HCT116 (cell line): Measurements from ENCODE around the gene CEACAM5. TPM values are rescaled to one million over a fixed set of nuclear protein-coding genes. Genes with fewer than 3 reads are reported as not detected.
"Not testable (repeated sequence)": the region's sequence is repeated elsewhere in the genome, so short reads cannot be mapped to it uniquely, and the experiment has no call there.

Experiments
- ATAC-seq: fragments of 200-7000 bp; cut with Tn5 transposase; 2 replicates; pipeline ENCODE4 v1.9.1; 2020; ENCODE audit warnings: mild to moderate bottlenecking, moderate library complexity
- BruUV-seq: library from RNA; stranded (reverse); fragments of 400-500 nt; replicated peaks from 2 replicates; lab custom pipeline; 2021; lab: Mats Ljungman, UMichigan
- CTCF ChIA-PET: fragments of 300-600 bp; sonication (Branson Sonifier 250); formaldehyde crosslinking; loops from one replicate; lab custom pipeline; 2021; ENCODE audit warnings: antibody characterized with exemption; lab: Charles Lee
- POLR2A ChIA-PET: fragments of 300-600, 350-600 bp; sonication (Branson Sonifier 250); formaldehyde crosslinking; loops from one replicate; lab custom pipeline; 2021; ENCODE audit warnings: antibody characterized with exemption; lab: Charles Lee
- RAD21 ChIA-PET, 2 experiments: fragments of 300-600 bp; sonication (Branson Sonifier 250); formaldehyde crosslinking; loops; one replicate each; lab custom pipeline; 2023; ENCODE audit warnings: low total read pairs in 2 of 2; ENCODE audit not compliant: uncharacterized antibody in 2 of 2, unreplicated experiment in 2 of 2, low non-redundant PET in 1 of 2; lab: Charles Lee
- DNase-seq: peaks from one replicate; pipeline ENCODE4 v3.0.0-alpha.2; 2010; ENCODE audit warnings: low read depth, low spot score
- H2AFZ ChIP-seq: fragments of 200-600 bp; shearing (Covaris generic), sonication (generic); 2 replicates; pipeline ENCODE4 v1.6.1; 2017; ENCODE audit warnings: low read depth, mixed run types, mixed read lengths, antibody characterized with exemption, low read length; ENCODE audit not compliant: poor library complexity, severe bottlenecking
- H3K27ac ChIP-seq: 2 replicates; pipeline ENCODE4 v1.5.1; 2012; ENCODE audit warnings: low read depth, low read length
- H3K27me3 ChIP-seq: fragments of 200-600 bp; sonication (generic); 2 replicates; pipeline ENCODE4 v1.6.1; 2016; ENCODE audit warnings: mixed run types, low read length, mixed read lengths; ENCODE audit not compliant: insufficient read depth
- H3K36me3 ChIP-seq, 2 experiments: fragments of 200-500 bp in 1 of 2; fragments of 200-600 bp in 1 of 2; sonication (Bioruptor generic) in 1 of 2; sonication (generic) in 1 of 2; 2 replicates each; pipeline versions ENCODE4 v1.5.1 to v1.6.1; 2014 to 2016; ENCODE audit warnings: low read length in 2 of 2, inconsistent platforms in 1 of 2, mixed read lengths in 1 of 2, mixed run types in 1 of 2; ENCODE audit not compliant: insufficient read depth in 2 of 2, control insufficient read depth in 1 of 2
- H3K4me1 ChIP-seq, 2 experiments: fragments of 200-600 bp in 1 of 2; sonication (generic) in 1 of 2; 2 replicates each; pipeline versions ENCODE4 v1.5.1 to v1.6.1; 2012 to 2017; ENCODE audit warnings: low read length in 2 of 2, inconsistent platforms in 1 of 2, mild to moderate bottlenecking in 1 of 2, mixed read lengths in 1 of 2, mixed run types in 1 of 2, moderate library complexity in 1 of 2; ENCODE audit not compliant: insufficient read depth in 2 of 2, control insufficient read depth in 1 of 2
- H3K4me2 ChIP-seq: fragments of 200-600 bp; sonication (generic); 2 replicates; pipeline ENCODE4 v1.6.1; 2017; ENCODE audit warnings: mixed run types, low read length, mixed read lengths
- H3K4me3 ChIP-seq, 2 experiments: fragments of 200-600 bp in 1 of 2; sonication (generic) in 1 of 2; replicated peaks in 1 of 2; 2 replicates each; pipeline ENCODE4 v1.5.1; 2011 to 2016; ENCODE audit warnings: low read length in 2 of 2, control low read depth in 1 of 2, low read depth in 1 of 2, mild to moderate bottlenecking in 1 of 2, mixed read lengths in 1 of 2, mixed run types in 1 of 2
- H3K79me2 ChIP-seq: fragments of 200-600 bp; sonication (generic); 2 replicates; pipeline ENCODE4 v1.6.1; 2017; ENCODE audit warnings: mild to moderate bottlenecking, mixed run types, low read length, moderate library complexity, mixed read lengths; ENCODE audit not compliant: insufficient read depth
- H3K9ac ChIP-seq: fragments of 200-600 bp; sonication (generic); 2 replicates; pipeline ENCODE4 v1.6.1; 2016; ENCODE audit warnings: low read length, mixed read lengths
- H3K9me2 ChIP-seq: fragments of 200-600 bp; sonication (generic), shearing (Covaris generic); 2 replicates; pipeline ENCODE4 v1.6.1; 2017; ENCODE audit warnings: mixed run types, mild to moderate bottlenecking, moderate library complexity; ENCODE audit not compliant: insufficient read depth
- H3K9me3 ChIP-seq, 2 experiments: fragments of 200-500 bp in 1 of 2; fragments of 200-600 bp in 1 of 2; sonication (Bioruptor generic) in 1 of 2; sonication (generic) in 1 of 2; 2 replicates each; pipeline ENCODE4 v1.6.1; 2014 to 2017; ENCODE audit warnings: low read length in 2 of 2, mixed read lengths in 2 of 2, inconsistent platforms in 1 of 2, low read depth in 1 of 2, mild to moderate bottlenecking in 1 of 2, mixed run types in 1 of 2, moderate library complexity in 1 of 2; ENCODE audit not compliant: control insufficient read depth in 1 of 2, insufficient read depth in 1 of 2
- H4K20me1 ChIP-seq: fragments of 200-600 bp; sonication (generic), shearing (Covaris generic); 2 replicates; pipeline ENCODE4 v1.6.1; 2017; ENCODE audit warnings: mixed run types, mild to moderate bottlenecking, moderate library complexity; ENCODE audit not compliant: insufficient read depth
- EZH2phosphoT487 ChIP-seq: fragments of 200-600 bp; IDR thresholded peaks from 2 replicates; pipeline ENCODE4 v1.6.1; 2018; ENCODE audit warnings: antibody characterized with exemption, borderline replicate concordance
- RAD21 ChIP-seq: IDR thresholded peaks from 2 replicates; pipeline ENCODE4 v1.6.1; 2012; ENCODE audit warnings: low read depth, mild to moderate bottlenecking
- intact Hi-C: fragments of 100-400 bp; cut with micrococcal nuclease; formaldehyde crosslinking; loops from 2 replicates; pipeline ENCODE4 v1.10.0; 2022
- total RNA-seq: library from RNA; stranded (reverse); gene quantifications from one replicate; pipeline ENCODE4 v1.2.1, GENCODE V29; 2021; ENCODE audit not compliant: unreplicated experiment
- TF ChIP-seq, protein P1 (sequence below), 3 experiments: fragments of 200-600 bp in 1 of 3; sonication (generic) in 1 of 3; IDR thresholded peaks in 2 of 3; conservative IDR thresholded peaks in 1 of 3; 2 replicates each; pipeline ENCODE4 v1.5.1; 2012 to 2017; ENCODE audit warnings: low read depth in 2 of 3, low read length in 2 of 3, antibody characterized with exemption in 1 of 3, borderline replicate concordance in 1 of 3, control low read depth in 1 of 3, mild to moderate bottlenecking in 1 of 3, mixed read lengths in 1 of 3, mixed run types in 1 of 3, moderate library complexity in 1 of 3; ENCODE audit not compliant: insufficient read depth in 1 of 3

Gene CEACAM5
- total RNA-seq, 1 experiment from 2014 or later: 0.22 TPM

DNA sequence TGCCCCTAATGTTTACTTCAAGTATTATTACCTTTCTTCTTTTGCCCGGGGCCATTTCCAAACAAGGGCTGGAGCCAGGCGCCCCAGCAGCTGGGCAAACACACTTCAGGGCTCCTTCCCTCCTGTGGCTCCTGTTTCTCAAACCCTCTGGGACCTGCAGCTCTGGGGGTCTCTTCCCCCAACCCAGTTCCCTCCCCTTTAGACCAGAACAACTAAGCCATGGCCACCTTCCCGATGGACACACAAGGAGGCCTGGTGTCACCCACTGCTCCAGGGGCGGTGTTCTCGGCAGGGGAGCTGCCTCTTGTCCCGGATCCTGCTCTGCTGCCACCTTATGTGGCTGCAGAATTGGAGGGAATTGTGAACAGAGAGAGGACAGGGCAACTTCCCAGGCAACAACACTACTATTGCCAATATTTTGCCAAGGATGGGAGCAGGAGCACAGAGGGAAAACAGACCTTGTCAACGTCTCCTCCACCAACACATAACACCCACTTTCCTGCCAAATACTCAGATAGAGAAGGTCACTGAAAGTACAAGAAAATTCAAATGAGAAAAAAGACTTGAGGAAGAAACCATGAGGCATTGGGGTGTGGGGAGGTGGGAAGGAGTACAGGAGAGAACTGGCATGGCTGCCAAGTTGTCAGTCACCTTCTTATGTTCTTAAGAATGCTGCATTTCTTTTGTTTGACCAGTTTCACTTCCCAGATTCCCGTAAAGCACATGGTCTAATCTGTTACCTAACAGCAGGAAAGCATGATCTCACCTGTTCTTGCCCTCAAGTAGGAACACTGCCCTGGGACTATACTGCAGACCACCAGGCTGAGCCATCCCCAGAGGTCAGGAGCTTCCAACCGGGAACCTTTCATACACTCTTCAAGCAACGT is 42.1 kb downstream of the CEACAM5 start:
- H3K9me3 ChIP-seq, ATAC-seq, H3K9ac ChIP-seq, H2AFZ ChIP-seq, H3K9me2 ChIP-seq, H4K20me1 ChIP-seq, RAD21 ChIA-PET, H3K4me1 ChIP-seq, intact Hi-C loops, BruUV-seq, POLR2A ChIA-PET, H3K4me3 ChIP-seq, H3K4me2 ChIP-seq, H3K36me3 ChIP-seq, DNase-seq, H3K79me2 ChIP-seq, H3K27ac ChIP-seq: not testable (repeated sequence)
- CTCF ChIA-PET: interaction anchor here (3.1 kb wide), 1 partner anchor 30 kb away, joined by 20 read pairs; no protein-coding TSS in a partner anchor
- peaks cover 58% of the 10 kb centered on the region for H3K27me3 ChIP-seq

DNA sequence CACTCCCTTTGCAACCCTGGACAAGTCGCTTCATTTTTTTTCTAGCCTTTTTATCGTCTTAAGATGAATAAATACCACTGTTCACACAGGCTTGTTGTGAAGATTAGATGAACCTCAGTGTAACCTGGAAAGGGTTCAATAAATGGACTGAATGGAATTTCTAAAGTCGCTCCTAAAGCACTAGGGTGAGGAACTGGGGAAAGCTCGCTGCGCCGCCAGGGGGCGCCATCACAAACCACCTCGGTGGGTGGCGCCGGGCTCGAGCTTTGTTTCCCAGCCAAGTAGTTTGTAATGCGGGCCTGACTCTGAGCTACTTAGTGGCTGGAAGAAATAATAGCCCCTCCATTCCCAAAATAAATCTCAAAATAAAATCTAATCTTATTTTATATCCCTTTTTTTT is 44.7 kb downstream of the CEACAM5 start:
- peak; percentile 34 for DNase-seq
- ChIA-PET POLR2A (no interaction called here), RAD21 (interaction anchor here (0.9 to 1.4 kb wide), 2 partner anchors 68 to 69 kb away, joined by 3 to 4 read pairs; no protein-coding TSS in a partner anchor)
- peaks cover 56% of the 10 kb centered on the region; the same call in 1 of the 2 replicates for H3K27me3 ChIP-seq
- no peaks in the 10 kb centered on the region for H3K79me2 ChIP-seq
- peak overlapping the region; percentile 80 for H2AFZ ChIP-seq
- no TSS peak for BruUV-seq
- no peak overlapping the region for H3K9ac ChIP-seq
- no peaks in the 10 kb centered on the region for H3K36me3 ChIP-seq
- no peaks in the 10 kb centered on the region for H3K9me2 ChIP-seq
- peak overlapping the region; percentile 33; the same call in 1 of the 2 replicates for H3K4me2 ChIP-seq
- no peak overlapping the region for H3K4me3 ChIP-seq
- H3K4me1 ChIP-seq: peaks cover 0 to 7% of the 10 kb centered on the region in 2 experiments; a peak in 1 of 4 replicates
- intact Hi-C loops: loop anchor here (1.0 kb wide), 1 partner anchor 32 kb away; no protein-coding TSS in a partner anchor
- no peaks in the 10 kb centered on the region for H3K9me3 ChIP-seq
- no peaks in the 10 kb centered on the region for H4K20me1 ChIP-seq
- TF ChIP-seq, protein P1, sequence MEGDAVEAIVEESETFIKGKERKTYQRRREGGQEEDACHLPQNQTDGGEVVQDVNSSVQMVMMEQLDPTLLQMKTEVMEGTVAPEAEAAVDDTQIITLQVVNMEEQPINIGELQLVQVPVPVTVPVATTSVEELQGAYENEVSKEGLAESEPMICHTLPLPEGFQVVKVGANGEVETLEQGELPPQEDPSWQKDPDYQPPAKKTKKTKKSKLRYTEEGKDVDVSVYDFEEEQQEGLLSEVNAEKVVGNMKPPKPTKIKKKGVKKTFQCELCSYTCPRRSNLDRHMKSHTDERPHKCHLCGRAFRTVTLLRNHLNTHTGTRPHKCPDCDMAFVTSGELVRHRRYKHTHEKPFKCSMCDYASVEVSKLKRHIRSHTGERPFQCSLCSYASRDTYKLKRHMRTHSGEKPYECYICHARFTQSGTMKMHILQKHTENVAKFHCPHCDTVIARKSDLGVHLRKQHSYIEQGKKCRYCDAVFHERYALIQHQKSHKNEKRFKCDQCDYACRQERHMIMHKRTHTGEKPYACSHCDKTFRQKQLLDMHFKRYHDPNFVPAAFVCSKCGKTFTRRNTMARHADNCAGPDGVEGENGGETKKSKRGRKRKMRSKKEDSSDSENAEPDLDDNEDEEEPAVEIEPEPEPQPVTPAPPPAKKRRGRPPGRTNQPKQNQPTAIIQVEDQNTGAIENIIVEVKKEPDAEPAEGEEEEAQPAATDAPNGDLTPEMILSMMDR (IDR thresholded peaks at IDR 0.05 in 2 of 3, conservative IDR thresholded peaks at IDR 0.05 in 1 of 3; ENCODE audit: borderline replicate concordance in 1 of 3, insufficient read depth in 1 of 3, low read depth in 2 of 3, low read length in 2 of 3): peak; percentile 81 to 94 (median 94)
- TF ChIP-seq EZH2phosphoT487: no peak
- TF ChIP-seq RAD21: peak; percentile 53
- TF ChIP-seq, all 23 proteins: peak for 2
- H3K27ac ChIP-seq: no peak overlapping the region
- CTCF ChIA-PET: interaction anchor here (0.7 to 3.6 kb wide), 30 partner anchors 10 to 304 kb away, joined by 3 to 45 read pairs (median 7); no protein-coding TSS in a partner anchor
- peak; percentile 75 for ATAC-seq
